Measurements from ENCODE around the gene MYOCD. TPM values are rescaled to one million over a fixed set of nuclear protein-coding genes. Genes with fewer than 3 reads are reported as not detected.

The MYOCD gene
- total RNA-seq, 6 experiments from 2014 or later = 0.07 to 2.4 (median 0.11) TPM

DNA sequence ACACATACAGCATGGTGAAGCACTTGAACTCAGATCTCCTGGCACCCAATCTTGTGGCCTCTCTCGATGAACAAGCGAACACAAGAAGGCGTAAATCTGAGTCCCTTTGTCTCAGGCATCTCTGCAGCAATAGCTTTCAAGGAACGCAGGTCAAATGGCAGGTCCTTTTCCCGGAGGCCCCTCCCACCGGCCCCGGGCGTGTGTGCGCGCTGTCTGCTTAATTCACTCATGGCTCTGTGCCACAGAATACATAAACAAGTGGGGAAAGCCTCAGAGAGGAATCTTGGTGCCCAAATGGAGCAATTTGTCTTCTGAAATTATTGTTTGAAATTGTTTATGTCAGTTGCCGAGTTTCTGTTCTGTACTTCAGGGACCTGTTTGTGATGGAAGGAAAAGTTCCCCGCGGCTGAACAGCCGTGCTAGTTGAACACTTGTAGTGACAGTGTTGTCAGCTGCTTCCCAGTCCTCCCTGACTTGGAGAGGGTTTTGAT lies 14.8 kb downstream of the MYOCD start:
- Histone ChIP-seq H3K4me3 (no peak overlapping the region), H3K9me3 (no peaks in the 10 kb centered on the region), H3K27me3 (no peaks in the 10 kb centered on the region), H3K4me1 (no peaks in the 10 kb centered on the region), H3K27ac (no peak overlapping the region), H3K36me3 (no peaks in the 10 kb centered on the region)
- no peak for DNase-seq
- ATAC-seq = no peak
- intact Hi-C loops (cut with DNase I) = no loop called here
- WGBS (ENCODE audit: insufficient coverage, low coverage, low lambda C conversion rate, missing lambda C conversion rate) = 49% methylated on average over 8 of the region's 14 CpGs
- TF ChIP-seq, protein P1, sequence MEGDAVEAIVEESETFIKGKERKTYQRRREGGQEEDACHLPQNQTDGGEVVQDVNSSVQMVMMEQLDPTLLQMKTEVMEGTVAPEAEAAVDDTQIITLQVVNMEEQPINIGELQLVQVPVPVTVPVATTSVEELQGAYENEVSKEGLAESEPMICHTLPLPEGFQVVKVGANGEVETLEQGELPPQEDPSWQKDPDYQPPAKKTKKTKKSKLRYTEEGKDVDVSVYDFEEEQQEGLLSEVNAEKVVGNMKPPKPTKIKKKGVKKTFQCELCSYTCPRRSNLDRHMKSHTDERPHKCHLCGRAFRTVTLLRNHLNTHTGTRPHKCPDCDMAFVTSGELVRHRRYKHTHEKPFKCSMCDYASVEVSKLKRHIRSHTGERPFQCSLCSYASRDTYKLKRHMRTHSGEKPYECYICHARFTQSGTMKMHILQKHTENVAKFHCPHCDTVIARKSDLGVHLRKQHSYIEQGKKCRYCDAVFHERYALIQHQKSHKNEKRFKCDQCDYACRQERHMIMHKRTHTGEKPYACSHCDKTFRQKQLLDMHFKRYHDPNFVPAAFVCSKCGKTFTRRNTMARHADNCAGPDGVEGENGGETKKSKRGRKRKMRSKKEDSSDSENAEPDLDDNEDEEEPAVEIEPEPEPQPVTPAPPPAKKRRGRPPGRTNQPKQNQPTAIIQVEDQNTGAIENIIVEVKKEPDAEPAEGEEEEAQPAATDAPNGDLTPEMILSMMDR (IDR thresholded peaks at IDR 0.05) = no peak
- no peak for TF ChIP-seq POLR2A (IDR thresholded peaks at IDR 0.05)

DNA sequence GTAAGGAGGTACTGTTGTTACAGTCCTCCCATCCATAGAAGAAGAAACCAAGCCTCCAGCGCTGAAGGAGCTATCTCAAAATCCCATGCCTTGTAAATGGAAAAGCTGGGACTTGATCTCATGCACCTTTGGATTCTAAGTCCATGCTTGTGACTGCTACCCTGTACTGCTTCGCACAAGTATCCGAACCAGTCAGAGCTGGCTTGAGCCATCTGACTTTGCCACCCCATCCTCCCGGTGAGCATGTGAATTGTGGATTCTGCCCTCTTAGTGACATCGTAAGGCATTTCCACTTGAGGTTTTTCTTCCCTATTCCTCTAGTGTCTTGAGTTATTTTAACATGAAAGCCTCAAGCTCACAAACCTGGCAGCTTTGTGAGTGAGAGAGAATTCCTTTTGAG lies 15.3 kb downstream of the MYOCD start:
- WGBS (ENCODE audit: insufficient coverage, low coverage, low lambda C conversion rate, missing lambda C conversion rate) = 58% methylated on average over 5 of the region's 5 CpGs
- no peak for ATAC-seq
- Histone ChIP-seq H3K4me3 (no peak overlapping the region), H3K4me1 (no peaks in the 10 kb centered on the region), H3K27me3 (no peaks in the 10 kb centered on the region), H3K9me3 (no peaks in the 10 kb centered on the region), H3K27ac (no peak overlapping the region), H3K36me3 (no peaks in the 10 kb centered on the region)
- intact Hi-C loops (cut with DNase I) = no loop called here
- no peak for DNase-seq
- TF ChIP-seq, protein P1 (IDR thresholded peaks at IDR 0.05) = no peak
- TF ChIP-seq POLR2A (IDR thresholded peaks at IDR 0.05) = no peak

DNA sequence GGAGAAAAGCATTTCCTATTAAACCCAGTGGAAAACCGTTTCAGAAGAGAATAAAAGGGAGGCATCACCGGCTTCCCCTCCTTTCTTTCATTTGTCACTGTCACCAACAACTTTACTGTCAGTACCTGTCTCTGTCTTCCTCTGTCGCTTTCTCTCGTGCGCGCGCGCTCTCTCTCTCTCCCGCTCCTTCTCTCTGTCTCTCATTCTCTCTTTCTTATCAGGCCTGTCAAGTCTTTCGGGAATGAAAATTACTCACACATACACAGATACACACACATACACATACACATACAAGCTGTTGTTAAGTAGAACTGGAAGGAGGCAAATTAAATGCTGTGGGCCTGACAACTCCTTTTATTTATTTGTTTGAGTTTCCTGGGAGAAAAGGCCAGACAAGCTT lies 17.6 kb downstream of the MYOCD start:
- intact Hi-C loops (cut with DNase I) = no loop called here
- TF ChIP-seq, protein P1 (IDR thresholded peaks at IDR 0.05) = no peak
- TF ChIP-seq POLR2A (IDR thresholded peaks at IDR 0.05) = no peak
- no peaks in the 10 kb centered on the region for H3K27me3 ChIP-seq
- H3K36me3 ChIP-seq = no peaks in the 10 kb centered on the region
- 55% methylated on average over 10 of the region's 10 CpGs for WGBS (ENCODE audit: insufficient coverage, low coverage, low lambda C conversion rate, missing lambda C conversion rate)
- ATAC-seq (no peak), DNase-seq (no peak)
- H3K4me1 ChIP-seq = no peaks in the 10 kb centered on the region
- H3K4me3 ChIP-seq = no peak overlapping the region
- H3K9me3 ChIP-seq = no peaks in the 10 kb centered on the region
- no peak overlapping the region for H3K27ac ChIP-seq

DNA sequence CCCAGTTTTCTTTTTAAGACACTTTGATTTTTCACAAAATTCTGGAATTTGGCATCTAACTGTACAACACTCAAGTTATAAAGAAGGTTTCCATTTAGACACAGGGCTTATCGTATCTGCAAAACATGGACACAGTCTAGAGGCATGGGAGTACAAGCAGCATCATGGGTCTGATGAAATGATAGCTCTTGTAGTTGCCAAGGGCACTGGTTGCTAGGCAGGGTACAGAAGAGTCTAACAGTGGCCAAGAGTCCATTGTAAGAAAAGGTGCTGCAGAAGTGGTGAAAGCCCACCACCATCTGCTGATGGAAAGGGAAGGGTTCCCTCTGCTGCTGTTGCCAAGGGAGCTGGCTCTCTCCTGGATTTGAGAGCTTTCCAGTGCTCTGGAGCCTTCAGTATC lies 20.8 kb downstream of the MYOCD start:
- 80% methylated on average over 1 of the region's 1 CpG for WGBS (ENCODE audit: insufficient coverage, low coverage, low lambda C conversion rate, missing lambda C conversion rate)
- intact Hi-C loops (cut with DNase I) = no loop called here
- TF ChIP-seq, protein P1 (IDR thresholded peaks at IDR 0.05) = no peak
- TF ChIP-seq POLR2A (IDR thresholded peaks at IDR 0.05) = no peak
- no peaks in the 10 kb centered on the region for H3K9me3 ChIP-seq
- H3K4me3 ChIP-seq = no peak overlapping the region
- no peak overlapping the region for H3K27ac ChIP-seq
- no peak for DNase-seq
- no peak for ATAC-seq
- no peaks in the 10 kb centered on the region for H3K4me1 ChIP-seq
- H3K36me3 ChIP-seq = no peaks in the 10 kb centered on the region
- no peaks in the 10 kb centered on the region for H3K27me3 ChIP-seq

DNA sequence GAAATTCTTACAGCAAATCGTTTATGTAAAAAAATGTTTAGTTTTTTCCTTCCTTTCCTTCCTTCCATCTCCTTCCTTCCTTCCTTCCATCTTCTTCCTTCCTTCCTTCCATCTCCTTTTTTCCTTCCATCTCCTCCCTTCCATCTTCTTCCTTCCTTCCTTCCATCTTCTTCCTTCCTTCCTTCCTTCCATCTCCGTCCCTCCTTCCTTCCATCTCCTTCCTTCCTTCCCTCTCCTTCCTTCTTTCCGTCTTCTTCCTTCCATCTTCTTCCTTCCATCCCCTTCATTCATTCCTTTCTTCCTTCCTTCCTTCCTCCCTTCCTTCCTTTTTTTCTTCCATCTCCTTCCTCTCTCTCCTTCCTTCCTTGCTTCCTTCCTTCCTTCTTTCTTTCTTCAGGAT lies 22.7 kb downstream of the MYOCD start:
- intact Hi-C loops (cut with DNase I) = no loop called here

More for the DNA sequence above, 22.7 kb downstream of the MYOCD start:
- no peak for TF ChIP-seq POLR2A (IDR thresholded peaks at IDR 0.05)
- TF ChIP-seq, protein P1 (IDR thresholded peaks at IDR 0.05) = no peak
- 41% methylated on average over 3 of the region's 3 CpGs for WGBS (ENCODE audit: insufficient coverage, low coverage, low lambda C conversion rate, missing lambda C conversion rate)
- ATAC-seq (no peak), DNase-seq (no peak)
- Histone ChIP-seq H3K27ac (no peak overlapping the region), H3K4me1 (no peaks in the 10 kb centered on the region), H3K9me3 (no peaks in the 10 kb centered on the region), H3K36me3 (no peaks in the 10 kb centered on the region), H3K4me3 (no peak overlapping the region), H3K27me3 (no peaks in the 10 kb centered on the region)

All from right lobe of liver (tissue), 6 donors.